ENCODE measurements around the gene GHITM. TPM values are rescaled to one million over a fixed set of nuclear protein-coding genes. Genes with fewer than 3 reads are reported as not detected.
"Not testable (repeated sequence)": the region's sequence is repeated elsewhere in the genome, so short reads cannot be mapped to it uniquely, and the experiment has no call there.

The GHITM gene
- total and polyA plus RNA-seq, 2 donors (not counting 1 experiment from before 2014, with no cell fraction given) = 167 to 259 TPM

DNA sequence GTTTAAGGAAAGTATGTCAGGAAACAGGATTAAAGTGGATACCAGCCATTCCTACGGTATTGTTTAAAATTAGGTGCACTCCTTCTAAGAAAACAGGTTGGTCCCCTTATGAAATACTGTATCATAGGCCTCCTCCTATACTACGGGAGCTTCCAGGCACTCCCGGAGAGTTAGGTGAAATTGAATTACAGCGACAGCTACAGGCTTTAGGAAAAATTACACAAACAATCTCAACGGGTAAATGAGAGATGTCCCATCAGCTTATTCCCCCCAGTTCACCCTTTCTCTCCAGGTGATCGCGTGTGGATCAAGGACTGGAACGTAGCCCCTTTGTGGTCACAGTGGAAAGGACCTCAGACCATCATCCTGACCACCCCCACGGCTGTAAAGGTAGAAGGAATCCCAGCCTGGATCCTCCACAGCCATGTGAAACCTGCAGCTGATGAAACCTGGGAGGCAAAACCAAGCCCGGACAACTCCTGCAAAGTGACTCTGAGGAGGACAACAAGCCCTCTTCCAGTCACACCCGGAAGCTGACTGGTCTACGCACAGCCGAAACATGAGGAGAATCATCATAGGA is 25.1 kb upstream of the GHITM start:
- H3K4me1 ChIP-seq (ENCODE audit: control insufficient read depth, extremely low read depth, insufficient read depth, low read length) = no peaks in the 10 kb centered on the region
- H3K27me3 ChIP-seq (ENCODE audit: control insufficient read depth, insufficient read depth, low read length) = no peaks in the 10 kb centered on the region
- DNase-seq (ENCODE audit: low read depth in 2 of 2) = no peak
- TF ChIP-seq CTCF (conservative IDR thresholded peaks at IDR 0.05 in 1 of 2, IDR thresholded peaks at IDR 0.05 in 1 of 2; ENCODE audit: low read depth in 1 of 2, low read length in 2 of 2) (no peak), EZH2 (IDR thresholded peaks at IDR 0.05; ENCODE audit: low read length, missing control alignments) (no peak)
- no peak overlapping the region for H3K27ac ChIP-seq (ENCODE audit: insufficient read depth, low read length)
- H3K4me3 ChIP-seq (replicated peaks in 1 of 4; ENCODE audit: control extremely low read depth in 1 of 4, insufficient read depth in 1 of 4, low read depth in 3 of 4, low read length in 4 of 4) = no peak overlapping the region
- no peak overlapping the region for H3K4me2 ChIP-seq (ENCODE audit: extremely low read depth, insufficient read depth, low read length)
- no peaks in the 10 kb centered on the region for H4K20me1 ChIP-seq (ENCODE audit: control insufficient read depth, extremely low read depth, insufficient read depth, low read length)
- H2AFZ ChIP-seq (ENCODE audit: low read length) = no peak overlapping the region
- no peaks in the 10 kb centered on the region for H3K79me2 ChIP-seq (ENCODE audit: control insufficient read depth, insufficient read depth, low read length)
- H3K36me3 ChIP-seq (ENCODE audit: control insufficient read depth, insufficient read depth, low read length) = no peaks in the 10 kb centered on the region
- H3K9ac ChIP-seq (ENCODE audit: insufficient read depth, low read length) = no peak overlapping the region
- H3K9me3 ChIP-seq (ENCODE audit: control insufficient read depth, insufficient read depth, low read depth, low read length) = no peaks in the 10 kb centered on the region

- H2AFZ ChIP-seq (ENCODE audit: low read length); H3K9me3 ChIP-seq (ENCODE audit: control insufficient read depth, insufficient read depth, low read depth, low read length); H3K27ac ChIP-seq (ENCODE audit: insufficient read depth, low read length); H3K27me3 ChIP-seq (ENCODE audit: control insufficient read depth, insufficient read depth, low read length); H3K9ac ChIP-seq (ENCODE audit: insufficient read depth, low read length); H4K20me1 ChIP-seq (ENCODE audit: control insufficient read depth, extremely low read depth, insufficient read depth, low read length); H3K4me1 ChIP-seq (ENCODE audit: control insufficient read depth, extremely low read depth, insufficient read depth, low read length); H3K79me2 ChIP-seq (ENCODE audit: control insufficient read depth, insufficient read depth, low read length); DNase-seq (ENCODE audit: low read depth in 2 of 2); H3K4me3 ChIP-seq (replicated peaks in 1 of 4; ENCODE audit: control extremely low read depth in 1 of 4, insufficient read depth in 1 of 4, low read depth in 3 of 4, low read length in 4 of 4); H3K36me3 ChIP-seq (ENCODE audit: control insufficient read depth, insufficient read depth, low read length); H3K4me2 ChIP-seq (ENCODE audit: extremely low read depth, insufficient read depth, low read length): not testable (repeated sequence)
Observed at GRCh38 chr10:84117204-84117603, 22.1 kb upstream of the GHITM start.

- TF ChIP-seq EZH2 (IDR thresholded peaks at IDR 0.05; ENCODE audit: low read length, missing control alignments) = no peak
- no peak for TF ChIP-seq CTCF (conservative IDR thresholded peaks at IDR 0.05 in 1 of 2, IDR thresholded peaks at IDR 0.05 in 1 of 2; ENCODE audit: low read depth in 1 of 2, low read length in 2 of 2)
- no peaks in the 10 kb centered on the region for H3K4me1 ChIP-seq (ENCODE audit: control insufficient read depth, extremely low read depth, insufficient read depth, low read length)
- no peak overlapping the region for H3K27ac ChIP-seq (ENCODE audit: insufficient read depth, low read length)
- no peak overlapping the region for H3K4me3 ChIP-seq (replicated peaks in 1 of 4; ENCODE audit: control extremely low read depth in 1 of 4, insufficient read depth in 1 of 4, low read depth in 3 of 4, low read length in 4 of 4)
- no peaks in the 10 kb centered on the region for H3K79me2 ChIP-seq (ENCODE audit: control insufficient read depth, insufficient read depth, low read length)
- DNase-seq (ENCODE audit: low read depth in 2 of 2) = no peak
- H3K9ac ChIP-seq (ENCODE audit: insufficient read depth, low read length) = no peak overlapping the region
- H2AFZ ChIP-seq (ENCODE audit: low read length) = no peak overlapping the region
- H4K20me1 ChIP-seq (ENCODE audit: control insufficient read depth, extremely low read depth, insufficient read depth, low read length) = no peaks in the 10 kb centered on the region
- no peaks in the 10 kb centered on the region for H3K9me3 ChIP-seq (ENCODE audit: control insufficient read depth, insufficient read depth, low read depth, low read length)
- no peaks in the 10 kb centered on the region for H3K36me3 ChIP-seq (ENCODE audit: control insufficient read depth, insufficient read depth, low read length)
- H3K27me3 ChIP-seq (ENCODE audit: control insufficient read depth, insufficient read depth, low read length) = no peaks in the 10 kb centered on the region
- no peak overlapping the region for H3K4me2 ChIP-seq (ENCODE audit: extremely low read depth, insufficient read depth, low read length)
Observed at GRCh38 chr10:84117686-84118394, 21.5 kb upstream of the GHITM start.

All from fibroblast of lung (primary cell).